ENCODE data around the gene CLCN1.

CLCN1 gene

GRCh38 chr7:143296686-143297085, 19.2 kb upstream of the CLCN1 start:
- DNase-seq: no peak

- DNase-seq: no peak
Measured at GRCh38 chr7:143299346-143299745, 16.6 kb upstream of the CLCN1 start.

GRCh38 chr7:143299840-143300239, 16.1 kb upstream of the CLCN1 start:
- DNase-seq: peak; percentile 54

- no peak for DNase-seq
Measured at GRCh38 chr7:143300959-143301935, 14.7 kb upstream of the CLCN1 start.

- DNase-seq: no peak
Measured at GRCh38 chr7:143303733-143304132, 12.2 kb upstream of the CLCN1 start.

GRCh38 chr7:143304938-143305337, 11.0 kb upstream of the CLCN1 start:
- DNase-seq: no peak

- DNase-seq: peak; percentile 52
Measured at GRCh38 chr7:143305423-143306070, 10.4 kb upstream of the CLCN1 start.

GRCh38 chr7:143308632-143309031, 7.3 kb upstream of the CLCN1 start:
- DNase-seq: no peak

- DNase-seq: no peak
Measured at GRCh38 chr7:143314127-143314526, 1.8 kb upstream of the CLCN1 start.

- no peak for DNase-seq
Measured at GRCh38 chr7:143316492-143316891, 581 bp downstream of the CLCN1 start.

- DNase-seq: no peak
Measured at GRCh38 chr7:143318661-143319060, 2.8 kb downstream of the CLCN1 start.

- DNase-seq: no peak
Measured at GRCh38 chr7:143320620-143321019, 4.7 kb downstream of the CLCN1 start.

- DNase-seq: no peak
Measured at GRCh38 chr7:143321242-143321641, 5.3 kb downstream of the CLCN1 start.

- no peak for DNase-seq
Measured at GRCh38 chr7:143321734-143322133, 5.8 kb downstream of the CLCN1 start.

GRCh38 chr7:143322760-143323633, 7.1 kb downstream of the CLCN1 start:
- DNase-seq: no peak

- no peak for DNase-seq
Measured at GRCh38 chr7:143323653-143324052, 7.7 kb downstream of the CLCN1 start.

GRCh38 chr7:143325240-143325639, 9.3 kb downstream of the CLCN1 start:
- no peak for DNase-seq

- DNase-seq: no peak
Measured at GRCh38 chr7:143327903-143328302, 12.0 kb downstream of the CLCN1 start.

GRCh38 chr7:143329471-143330170, 13.7 kb downstream of the CLCN1 start:
- no peak for DNase-seq

- no peak for DNase-seq
Measured at GRCh38 chr7:143331179-143331801, 15.4 kb downstream of the CLCN1 start.

- no peak for DNase-seq
Measured at GRCh38 chr7:143334244-143334643, 18.3 kb downstream of the CLCN1 start.

- DNase-seq: no peak
Measured at GRCh38 chr7:143337216-143337615, 21.3 kb downstream of the CLCN1 start.
